Peyer's patch (tissue), 4 donors: Measurements from ENCODE around the gene ACACA.

Source experiments
- POLR2A ChIP-seq, 2 donors: fragments of 450-650 bp; IDR thresholded peaks; one replicate each; pipeline ENCODE4 v1.5.1; 2017; ENCODE audit warnings: antibody characterized with exemption in 2 of 2, mild to moderate bottlenecking in 2 of 2, moderate library complexity in 2 of 2
- TF ChIP-seq, protein P1 (sequence below), 6 experiments: fragments of 450-650 bp in 4 of 6; fragments of 200-600 bp in 2 of 6; sonication (generic) in 1 of 6; IDR thresholded peaks; one replicate each; pipeline ENCODE4 v1.5.1; 2017 to 2019; ENCODE audit warnings: antibody characterized with exemption in 6 of 6, mild to moderate bottlenecking in 3 of 6, moderate library complexity in 1 of 6

DNA sequence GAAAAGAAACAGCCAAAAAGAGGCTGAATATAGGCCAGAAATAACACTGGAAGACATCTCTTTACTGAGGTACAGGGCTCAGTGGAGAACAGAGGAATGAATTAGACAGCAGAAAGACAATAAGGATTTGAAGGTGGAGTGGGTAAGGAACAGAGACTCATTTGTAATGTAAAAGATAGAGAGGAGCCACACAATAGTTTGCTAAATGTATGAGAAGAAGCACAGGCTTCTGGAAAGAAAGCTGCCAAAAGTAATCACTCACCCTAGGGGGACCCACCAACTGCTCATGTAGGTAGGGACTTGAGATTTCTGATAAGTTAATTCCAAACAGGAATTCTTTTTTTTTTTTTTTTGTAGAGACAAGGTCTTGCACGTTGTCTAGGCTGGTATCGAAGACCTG is 271.1 kb downstream of the ACACA start:
- TF ChIP-seq, protein P1, sequence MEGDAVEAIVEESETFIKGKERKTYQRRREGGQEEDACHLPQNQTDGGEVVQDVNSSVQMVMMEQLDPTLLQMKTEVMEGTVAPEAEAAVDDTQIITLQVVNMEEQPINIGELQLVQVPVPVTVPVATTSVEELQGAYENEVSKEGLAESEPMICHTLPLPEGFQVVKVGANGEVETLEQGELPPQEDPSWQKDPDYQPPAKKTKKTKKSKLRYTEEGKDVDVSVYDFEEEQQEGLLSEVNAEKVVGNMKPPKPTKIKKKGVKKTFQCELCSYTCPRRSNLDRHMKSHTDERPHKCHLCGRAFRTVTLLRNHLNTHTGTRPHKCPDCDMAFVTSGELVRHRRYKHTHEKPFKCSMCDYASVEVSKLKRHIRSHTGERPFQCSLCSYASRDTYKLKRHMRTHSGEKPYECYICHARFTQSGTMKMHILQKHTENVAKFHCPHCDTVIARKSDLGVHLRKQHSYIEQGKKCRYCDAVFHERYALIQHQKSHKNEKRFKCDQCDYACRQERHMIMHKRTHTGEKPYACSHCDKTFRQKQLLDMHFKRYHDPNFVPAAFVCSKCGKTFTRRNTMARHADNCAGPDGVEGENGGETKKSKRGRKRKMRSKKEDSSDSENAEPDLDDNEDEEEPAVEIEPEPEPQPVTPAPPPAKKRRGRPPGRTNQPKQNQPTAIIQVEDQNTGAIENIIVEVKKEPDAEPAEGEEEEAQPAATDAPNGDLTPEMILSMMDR (IDR thresholded peaks at IDR 0.05) = no peak
- no peak for TF ChIP-seq POLR2A (IDR thresholded peaks at IDR 0.05)
